GM18951 (cell line): ENCODE data around the gene SLC12A9.
"Not testable (repeated sequence)": the region's sequence is repeated elsewhere in the genome, so short reads cannot be mapped to it uniquely, and the experiment has no call there.

ENCODE experiments used
- POLR2A ChIP-seq: IDR thresholded peaks from 4 replicates; pipeline ENCODE4 v1.6.1; 2011; ENCODE audit warnings: mild to moderate bottlenecking; ENCODE audit not compliant: insufficient read length, insufficient read depth; ENCODE audit errors: extremely low read depth
- in situ Hi-C: fragments of 300-500 bp; cut with MboI; formaldehyde crosslinking; loops from one replicate; pipeline ENCODE4 v1.12.0; 2022; ENCODE audit warnings: low sequenced_read_pairs, mixed read lengths, inconsistent platforms; ENCODE audit not compliant: unreplicated experiment

The SLC12A9 gene

GRCh38 chr7:100894860-100895700, 42.6 kb downstream of the SLC12A9 start:
- no peak for TF ChIP-seq POLR2A
- in situ Hi-C loops, result loop anchor here (5.0 kb wide), 1 partner anchor 157 kb away; no protein-coding TSS in a partner anchor

GRCh38 chr7:100895701-100895955, 43.1 kb downstream of the SLC12A9 start, which contains the start of gene ACHE:
Gene ACHE (minus strand): TSS chr7:100895888. CDS start chr7:100894232, 1,656 bp downstream.
- TF ChIP-seq POLR2A, result no peak
- in situ Hi-C loops, result no loop called here

DNA sequence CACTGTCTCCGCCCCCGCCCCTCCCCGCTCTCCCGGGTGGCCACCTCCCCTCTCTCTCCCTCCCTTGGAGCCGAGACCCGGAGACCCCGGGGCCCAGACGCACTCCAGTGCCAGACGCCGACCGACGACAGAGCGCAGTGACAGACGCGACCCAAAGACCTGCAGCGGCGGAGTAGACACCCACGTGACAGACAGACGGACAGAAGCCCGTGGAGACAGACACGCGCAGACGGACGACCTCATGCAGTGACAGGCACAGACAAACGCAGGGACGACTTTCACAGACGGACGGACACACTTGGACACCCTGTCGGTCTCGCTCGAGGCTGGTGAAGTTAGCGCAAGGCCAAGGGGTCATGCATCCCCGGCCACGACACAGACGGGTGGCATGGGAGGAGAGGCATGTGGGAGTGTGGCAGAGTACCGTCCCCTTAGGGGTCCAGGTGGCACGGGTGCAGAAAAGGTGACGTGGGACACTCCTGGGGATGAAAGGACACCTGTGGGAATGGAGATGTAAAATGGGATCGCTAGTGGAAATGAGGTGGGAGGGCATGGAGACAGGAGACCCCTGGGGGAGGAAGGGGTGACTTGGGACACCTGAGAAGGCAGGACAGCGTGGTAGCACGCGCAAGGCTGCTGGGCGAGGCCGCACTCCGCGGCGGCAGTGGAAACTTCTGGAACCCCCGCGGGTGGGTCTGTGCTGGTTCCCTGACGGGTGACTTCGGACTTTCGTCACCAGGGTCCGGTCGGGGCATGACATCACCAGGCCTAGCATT, 43.6 kb downstream of the SLC12A9 start:
- TF ChIP-seq POLR2A, result no peak
- in situ Hi-C loops, result no loop called here

- TF ChIP-seq POLR2A, result no peak
- in situ Hi-C loops, result no loop called here
Observed at GRCh38 chr7:100896732-100897608, 44.5 kb downstream of the SLC12A9 start.

DNA sequence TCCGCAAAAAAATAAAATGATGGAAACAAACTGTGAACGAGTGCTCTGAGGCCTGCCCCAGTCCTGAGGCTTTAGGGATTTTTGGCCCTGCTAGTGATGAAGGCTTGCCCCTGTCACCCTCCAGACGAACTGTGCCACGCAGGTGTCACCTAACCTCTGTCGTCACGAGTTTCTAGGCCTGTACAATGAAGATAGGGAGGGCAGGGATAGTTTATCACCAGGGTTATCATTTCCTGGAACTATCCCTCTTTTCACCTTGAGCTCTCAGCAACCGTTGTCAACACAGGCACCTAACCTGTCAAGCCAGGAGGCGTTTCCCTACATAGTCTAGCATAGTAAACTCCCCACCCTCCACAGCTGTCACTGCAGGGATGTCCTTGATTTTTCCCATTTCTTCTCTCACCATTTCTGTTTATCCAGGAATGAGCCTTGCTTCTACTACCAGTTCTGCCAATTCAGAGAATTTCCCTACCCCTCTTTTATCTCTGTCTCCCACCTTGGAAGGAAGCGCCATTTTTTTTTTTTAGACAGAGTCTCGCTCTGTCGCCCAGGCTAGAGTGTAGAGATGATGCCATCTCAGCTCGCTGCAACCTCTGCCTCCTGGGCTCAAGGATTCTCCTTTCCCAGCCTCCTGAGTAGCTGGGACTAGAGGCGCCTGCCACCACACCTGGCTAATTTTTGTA, 45.4 kb downstream of the SLC12A9 start:
- in situ Hi-C loops, result no loop called here
- no peak for TF ChIP-seq POLR2A

DNA sequence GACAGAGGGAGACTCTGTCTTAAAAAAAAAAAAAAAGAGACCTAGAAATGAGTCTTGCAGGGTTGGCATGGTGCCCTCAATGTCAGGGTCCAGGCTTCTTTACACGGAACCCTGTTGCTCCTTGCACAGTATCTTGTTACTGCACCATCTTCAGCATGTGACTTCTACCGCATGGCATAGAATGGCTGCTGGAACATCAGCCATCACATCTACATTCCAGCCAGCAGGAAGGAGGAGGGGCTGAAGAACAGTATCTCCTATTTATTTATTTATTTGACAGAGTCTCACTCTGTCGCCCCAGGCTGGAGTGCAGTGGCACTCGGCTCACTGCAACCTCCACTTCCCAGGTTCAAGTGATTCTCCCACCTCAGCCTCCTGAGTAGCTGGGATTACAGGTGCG, 46.9 kb downstream of the SLC12A9 start:
- in situ Hi-C loops, result no loop called here
- TF ChIP-seq POLR2A, result no peak

DNA sequence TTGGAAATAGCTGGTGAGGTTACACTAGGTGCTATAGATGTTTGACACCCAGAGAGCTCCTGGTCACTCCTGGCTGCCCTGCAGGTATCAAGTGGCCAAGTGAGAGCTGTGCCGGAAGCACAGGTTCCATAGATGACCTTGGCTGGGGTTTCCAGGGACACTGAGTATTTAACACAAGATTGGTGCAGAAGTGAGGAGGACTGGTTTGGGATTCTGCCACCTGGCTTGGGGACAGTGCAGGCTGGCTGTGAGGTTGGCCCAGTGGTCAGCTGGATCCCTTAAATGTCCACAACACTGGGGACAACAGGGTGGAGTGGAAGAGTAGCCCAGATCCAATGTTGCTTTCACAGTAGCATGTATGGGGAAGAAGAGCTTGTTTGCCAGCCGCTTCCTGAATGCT, 48.5 kb downstream of the SLC12A9 start:
- no peak for TF ChIP-seq POLR2A
- in situ Hi-C loops, result no loop called here

DNA sequence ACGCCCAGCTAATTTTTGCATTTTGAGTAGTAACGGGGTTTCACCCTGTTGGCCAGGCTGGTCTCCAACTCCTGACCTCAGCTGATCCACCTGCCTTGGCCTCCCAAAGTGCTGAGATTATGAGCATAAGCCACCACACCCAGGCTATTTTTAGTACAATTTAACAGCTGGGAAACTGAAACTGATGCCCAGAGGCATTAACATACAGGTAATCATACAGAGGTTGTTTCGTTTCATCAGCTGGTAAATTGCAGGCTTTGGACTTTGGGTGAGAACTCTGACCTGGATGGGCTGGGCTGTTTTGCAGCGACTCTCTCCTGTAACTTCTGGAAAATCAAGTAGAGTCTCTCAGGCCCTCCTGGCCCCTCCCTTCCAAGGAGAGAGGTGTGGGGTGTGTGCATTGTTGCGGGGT, 49.4 kb downstream of the SLC12A9 start:
- in situ Hi-C loops, result no loop called here

DNA sequence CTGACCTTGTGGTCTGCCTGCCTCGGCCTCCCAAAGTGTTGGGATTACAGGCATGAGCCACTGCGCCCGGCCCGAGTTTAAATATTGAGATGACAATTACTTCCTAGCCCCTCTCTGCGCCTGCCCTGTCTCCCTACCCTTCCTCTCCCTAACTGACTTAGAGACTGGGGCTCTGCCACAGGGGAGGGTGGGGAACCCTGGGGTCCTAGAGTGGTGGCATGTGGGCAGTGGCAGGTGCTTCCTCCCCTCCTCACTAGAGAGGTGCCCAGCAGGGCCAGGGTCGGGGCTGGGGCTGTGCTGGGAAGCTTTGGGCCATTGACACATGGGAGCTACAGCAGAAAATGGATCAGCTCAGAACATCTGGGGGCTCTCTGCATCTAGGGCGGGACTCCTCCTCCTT, 50.1 kb downstream of the SLC12A9 start:
- in situ Hi-C loops, result no loop called here
- no peak for TF ChIP-seq POLR2A

More for the DNA sequence above, 49.4 kb downstream of the SLC12A9 start:
- TF ChIP-seq POLR2A, result no peak

DNA sequence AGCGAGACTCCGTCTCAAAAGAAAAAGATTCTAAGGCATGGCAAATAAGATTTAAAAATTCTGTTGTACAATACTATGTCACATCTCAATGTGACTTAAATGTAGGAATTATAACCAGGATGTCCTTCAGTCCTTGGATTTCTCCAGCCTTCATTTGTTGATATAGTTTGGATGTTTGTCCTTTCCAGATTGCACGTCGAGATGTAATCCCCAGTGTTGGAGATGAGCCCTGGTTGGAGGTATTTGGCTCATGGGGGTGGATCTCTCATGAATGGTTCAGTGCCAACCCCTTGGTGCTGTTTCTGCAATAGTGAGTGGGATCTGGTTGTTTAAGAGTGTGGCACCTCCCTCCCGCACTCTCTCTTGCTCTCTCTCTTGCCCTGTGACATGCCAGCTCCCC, 56.0 kb downstream of the SLC12A9 start:
- no peak for TF ChIP-seq POLR2A
- in situ Hi-C loops, result no loop called here

GRCh38 chr7:100910443-100910842, 57.9 kb downstream of the SLC12A9 start:
- in situ Hi-C loops, result not testable (repeated sequence)

DNA sequence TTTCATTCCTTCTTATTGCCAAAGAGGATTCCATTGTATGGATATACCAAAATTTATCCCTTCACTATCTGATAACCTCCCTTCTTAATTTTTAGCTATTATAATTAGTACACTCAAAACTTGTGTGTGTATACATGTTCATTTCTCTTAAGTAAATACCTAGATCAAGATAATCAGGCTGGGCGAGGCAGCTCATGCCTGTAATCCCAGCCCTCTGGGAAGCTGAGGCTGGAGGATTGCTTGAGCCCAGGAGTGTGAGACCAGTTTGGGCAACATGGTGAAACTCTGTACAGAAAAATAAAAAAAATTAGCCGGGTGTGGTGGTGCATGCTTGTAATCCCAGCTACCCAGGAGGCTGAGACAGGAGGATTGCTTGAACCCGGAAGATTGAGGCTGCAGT, 59.0 kb downstream of the SLC12A9 start:
- in situ Hi-C loops, result no loop called here

DNA sequence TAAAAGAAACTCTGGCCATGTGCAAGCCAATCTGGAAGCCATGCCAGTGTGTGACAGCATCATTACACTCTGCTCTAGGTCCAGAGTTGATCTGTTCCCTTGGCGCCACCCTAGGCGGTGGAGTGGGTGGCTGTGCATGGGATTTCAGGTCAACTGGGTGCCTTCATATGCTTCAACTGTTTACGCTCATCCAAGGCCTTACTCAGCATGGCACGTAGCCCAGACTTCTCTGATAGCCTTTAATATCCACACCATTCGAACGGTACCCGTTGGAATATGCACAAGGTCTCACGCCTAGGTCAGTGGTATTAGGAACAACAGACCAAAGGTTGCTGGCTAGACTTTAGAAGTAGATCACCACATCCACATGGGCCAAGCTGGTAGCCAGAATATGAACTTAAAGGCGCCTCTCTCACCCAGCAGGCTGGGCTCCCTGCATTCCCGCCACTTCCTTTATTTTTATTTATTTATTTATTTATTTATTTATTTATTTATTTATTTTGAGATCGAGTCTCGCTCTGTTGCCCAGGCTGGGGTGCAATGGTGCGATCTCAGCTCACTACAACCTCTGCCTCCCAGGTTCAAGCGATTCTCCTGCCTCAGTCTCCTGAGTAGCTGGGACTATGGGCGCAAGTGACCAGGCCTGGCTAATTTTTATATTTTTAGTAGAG, 61.8 kb downstream of the SLC12A9 start:
- in situ Hi-C loops, result no loop called here
- no peak for TF ChIP-seq POLR2A

More for the DNA sequence above, 59.0 kb downstream of the SLC12A9 start:
- no peak for TF ChIP-seq POLR2A
